ENCODE results near the gene ETHE1.

The ETHE1 gene

GRCh38 chr19:43465468-43466120, 61.4 kb downstream of the ETHE1 start, which contains the start of gene LYPD3:
LYPD3 (minus strand) TSS chr19:43465608; CDS start chr19:43465571, 37 bp downstream.
- DNase-seq (ENCODE audit: low read depth in 2 of 2) = no peak

- peak in 1 of 2 experiments; percentile 16 for DNase-seq (ENCODE audit: low read depth in 2 of 2)
Measured at GRCh38 chr19:43464134-43464775, 62.7 kb downstream of the ETHE1 start.

GRCh38 chr19:43463381-43464133, 63.4 kb downstream of the ETHE1 start:
- DNase-seq (ENCODE audit: low read depth in 2 of 2) = peak; percentile 77 to 82

GRCh38 chr19:43462785-43463380, 64.1 kb downstream of the ETHE1 start:
- DNase-seq (ENCODE audit: low read depth in 2 of 2) = no peak

- no peak for DNase-seq (ENCODE audit: low read depth in 2 of 2)
Measured at GRCh38 chr19:43462383-43462782, 64.6 kb downstream of the ETHE1 start.

GRCh38 chr19:43461303-43461702, 65.7 kb downstream of the ETHE1 start:
- no peak for DNase-seq (ENCODE audit: low read depth in 2 of 2)

- no peak for DNase-seq (ENCODE audit: low read depth in 2 of 2)
Measured at GRCh38 chr19:43460362-43461016, 66.5 kb downstream of the ETHE1 start.

GRCh38 chr19:43457809-43458208, 69.2 kb downstream of the ETHE1 start:
- DNase-seq (ENCODE audit: low read depth in 2 of 2) = no peak

All from fibroblast of skin of left quadriceps (primary cell).